CD4-positive, alpha-beta T cell treated with Interleukin-2 at 100 ng/mL for 4 hours (primary cell): ENCODE results near the gene YRDC.

ENCODE experiments used
- DNase-seq: peaks from one replicate; pipeline ENCODE4 v3.0.0-alpha.2; 2020; ENCODE audit warnings: low spot score

Gene YRDC, protein sequence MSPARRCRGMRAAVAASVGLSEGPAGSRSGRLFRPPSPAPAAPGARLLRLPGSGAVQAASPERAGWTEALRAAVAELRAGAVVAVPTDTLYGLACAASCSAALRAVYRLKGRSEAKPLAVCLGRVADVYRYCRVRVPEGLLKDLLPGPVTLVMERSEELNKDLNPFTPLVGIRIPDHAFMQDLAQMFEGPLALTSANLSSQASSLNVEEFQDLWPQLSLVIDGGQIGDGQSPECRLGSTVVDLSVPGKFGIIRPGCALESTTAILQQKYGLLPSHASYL

DNA sequence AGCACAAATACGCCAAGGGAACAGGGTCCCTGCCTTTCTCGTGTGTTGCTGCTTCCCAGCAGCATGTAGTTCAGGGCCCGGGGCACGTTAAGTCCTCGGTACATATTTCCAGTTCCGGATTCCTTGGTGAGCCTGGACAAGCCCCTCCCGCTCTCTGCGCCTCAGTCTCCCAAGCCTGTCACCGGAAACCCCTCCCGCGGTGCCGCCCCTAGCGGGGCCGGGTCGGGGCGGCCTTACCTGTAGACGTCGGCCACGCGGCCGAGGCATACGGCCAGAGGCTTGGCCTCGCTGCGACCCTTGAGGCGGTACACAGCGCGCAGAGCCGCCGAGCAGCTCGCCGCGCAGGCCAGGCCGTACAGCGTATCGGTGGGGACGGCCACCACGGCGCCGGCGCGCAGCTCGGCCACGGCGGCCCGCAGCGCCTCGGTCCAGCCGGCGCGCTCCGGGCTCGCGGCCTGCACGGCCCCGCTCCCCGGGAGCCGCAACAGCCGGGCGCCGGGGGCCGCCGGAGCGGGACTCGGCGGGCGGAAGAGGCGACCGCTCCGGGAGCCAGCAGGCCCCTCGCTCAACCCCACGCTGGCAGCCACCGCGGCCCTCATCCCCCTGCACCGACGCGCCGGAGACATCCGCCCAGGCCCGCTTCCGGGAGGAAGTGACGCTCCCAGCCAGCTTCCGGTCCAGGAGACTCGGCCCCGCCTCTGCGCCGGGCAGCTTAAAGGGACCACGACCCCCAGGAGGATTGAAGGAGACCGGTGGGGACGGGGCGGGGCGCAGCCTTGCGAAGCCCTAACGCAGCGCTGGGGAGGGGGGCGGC, at the start of gene YRDC, which contains the start of gene C1orf122:
Gene YRDC, minus strand, starts transcription at position 654 of the 814 bp plus-strand sequence. Its CDS starts 28 bp downstream, at position 626.
Gene C1orf122, plus strand, starts transcription at position 236 of the 814 bp plus-strand sequence. CDS start 615 bp downstream, outside the sequence.
- DNase-seq = peak; percentile 92

DNA sequence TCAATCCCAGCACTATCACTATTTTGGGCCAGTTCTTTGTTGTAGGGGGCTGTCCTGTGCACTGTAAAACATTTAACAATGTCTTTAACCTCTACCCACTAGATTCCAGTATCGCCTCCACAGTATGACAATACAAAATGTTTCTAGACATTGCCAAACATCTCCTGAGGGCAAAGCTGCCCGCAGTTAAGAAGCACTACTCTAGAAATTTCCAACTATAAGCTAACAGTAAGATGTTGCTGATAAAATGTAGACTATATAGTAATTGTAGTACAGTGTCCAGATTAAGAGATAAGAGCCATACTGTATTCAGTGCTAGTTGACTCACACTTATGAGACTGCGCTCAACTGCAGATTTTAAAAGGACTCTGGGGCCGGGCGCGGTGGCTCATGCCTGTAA, 46.4 kb upstream of the YRDC start:
- no peak for DNase-seq

DNA sequence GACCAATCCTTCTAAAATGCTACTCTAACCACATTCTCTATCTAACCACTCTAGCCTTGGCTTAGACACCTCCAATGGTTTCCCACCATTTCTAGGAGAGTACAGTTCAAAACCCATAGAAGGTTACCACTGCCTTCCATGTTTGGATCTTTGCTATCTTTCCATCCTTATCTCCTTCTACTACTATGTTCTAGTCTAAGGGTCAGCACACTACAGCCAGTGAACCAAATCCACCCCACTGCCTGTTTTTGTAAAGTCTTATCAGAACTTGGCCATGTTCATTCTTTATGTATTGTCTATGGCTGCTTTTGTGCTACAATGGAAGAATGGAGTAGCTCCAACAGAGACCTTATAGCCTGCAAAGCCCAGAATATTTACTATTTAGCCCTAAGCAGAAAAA, 45.1 kb upstream of the YRDC start:
- no peak for DNase-seq

DNA sequence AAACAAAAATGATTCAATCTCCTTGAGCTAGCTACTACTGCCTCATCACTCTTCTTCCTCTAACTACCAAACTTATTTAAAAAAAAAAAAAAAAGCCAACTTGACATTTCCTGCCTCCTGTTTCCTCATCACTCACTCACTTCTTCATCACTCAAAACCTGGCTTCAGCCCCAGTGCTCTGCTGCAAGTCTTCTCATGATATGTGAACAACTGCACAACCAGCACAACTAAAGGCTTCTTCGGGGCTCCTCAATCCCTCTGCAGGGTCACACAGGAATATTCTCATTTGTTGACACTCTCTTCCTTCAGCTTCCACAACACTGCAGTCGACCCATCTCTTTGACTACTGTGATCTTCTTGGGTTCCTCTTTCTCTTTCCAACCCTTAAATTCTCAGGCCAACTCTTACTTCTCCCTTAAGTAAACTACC, 43.8 kb upstream of the YRDC start:
- no peak for DNase-seq

DNA sequence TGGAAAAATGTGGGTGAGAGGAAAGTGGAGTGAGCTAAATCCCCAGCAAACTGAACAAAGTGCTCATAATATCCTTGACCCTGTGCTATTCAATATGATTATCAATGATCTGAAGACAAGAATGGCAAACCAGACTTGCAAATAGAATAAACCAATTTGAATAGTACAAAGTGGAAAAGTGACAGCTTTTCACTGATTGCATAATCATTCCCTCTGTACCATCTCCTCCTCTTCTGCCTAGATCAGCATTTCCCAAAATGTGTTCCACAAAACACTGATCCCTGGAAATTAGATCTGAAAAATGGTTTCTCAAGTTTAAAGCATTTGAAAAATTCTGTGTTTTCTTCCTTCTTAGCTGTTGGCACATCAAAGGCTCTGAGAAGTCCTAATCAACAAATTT, 43.3 kb upstream of the YRDC start:
- DNase-seq = no peak

DNA sequence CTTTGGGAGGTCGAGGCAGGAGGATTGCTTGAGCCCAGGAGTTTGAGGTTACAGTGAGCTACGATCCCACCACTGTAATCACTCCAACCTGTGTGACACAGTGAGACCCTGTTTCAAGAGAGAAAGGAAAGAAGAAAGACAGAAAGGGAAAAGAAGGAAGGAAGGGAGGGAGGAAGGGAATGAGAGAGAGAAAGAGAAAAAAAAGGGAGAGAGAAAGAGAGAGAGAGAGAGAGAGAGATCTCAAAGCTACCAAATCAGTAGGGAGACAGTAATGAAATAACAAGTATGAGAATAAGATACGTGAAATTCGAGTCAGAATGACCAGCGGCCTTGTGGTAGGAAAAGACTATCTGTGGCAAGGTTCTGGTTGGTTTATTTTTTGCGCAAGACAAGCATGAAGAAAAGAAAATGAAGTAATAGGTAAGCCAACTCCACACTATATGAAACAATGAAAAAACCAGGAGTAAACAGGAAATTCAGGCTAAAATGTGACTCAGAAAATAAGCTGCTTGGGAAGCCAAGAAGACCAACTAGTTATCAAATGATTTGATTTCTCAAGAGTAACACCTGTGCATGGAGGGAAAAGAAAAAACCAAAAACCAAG, 42.4 kb upstream of the YRDC start:
- DNase-seq = no peak

DNA sequence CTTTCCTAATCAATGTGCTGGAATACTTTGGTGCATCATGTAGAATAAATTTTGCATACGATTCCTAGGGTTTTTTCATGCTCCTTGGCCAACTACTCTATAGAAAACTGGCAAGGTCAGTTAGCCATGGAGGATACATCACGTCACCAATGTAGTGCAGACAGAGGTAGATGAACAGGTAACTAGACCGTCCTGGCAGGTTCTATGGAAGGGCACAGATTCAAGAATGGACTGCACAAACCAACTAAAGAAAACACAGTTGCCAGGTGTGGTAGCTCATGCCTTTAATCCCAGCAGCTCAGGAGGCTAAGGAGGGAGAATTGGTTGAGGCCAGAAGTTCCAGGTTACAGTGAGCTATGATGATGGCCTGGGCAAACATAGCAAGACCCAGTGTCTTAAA, 41.5 kb upstream of the YRDC start:
- no peak for DNase-seq

DNA sequence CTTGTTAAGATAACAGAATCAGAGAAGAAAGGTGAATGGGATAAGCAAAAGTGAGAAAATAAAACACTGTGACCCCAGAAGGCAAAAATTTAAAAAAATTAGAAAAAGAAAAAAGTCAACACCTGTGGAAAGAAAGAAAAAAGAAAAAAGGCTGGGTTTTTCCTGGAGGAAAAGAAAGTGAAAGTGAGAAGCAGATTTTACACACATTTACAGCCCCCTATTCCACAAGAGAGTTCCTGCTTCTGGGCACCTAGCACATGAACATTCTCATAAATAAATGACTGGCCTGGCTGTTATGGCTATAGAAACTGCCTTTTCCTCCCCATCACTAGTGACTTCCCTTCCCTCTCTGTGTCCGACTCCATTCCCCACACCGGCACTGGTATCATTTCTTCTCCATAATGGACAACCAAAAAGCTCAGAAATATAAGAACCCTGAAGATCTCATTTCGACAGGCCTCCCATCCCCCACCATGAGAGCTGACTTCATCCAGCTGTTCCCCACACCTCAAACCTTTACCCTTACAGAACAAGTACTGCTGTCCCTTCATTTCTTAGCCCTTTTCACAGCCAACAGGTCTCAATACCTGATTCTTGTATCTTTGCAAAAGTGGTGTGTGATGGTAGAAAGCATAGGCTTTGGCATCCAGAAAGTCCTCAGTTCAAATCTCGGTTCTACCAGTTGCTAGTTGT, 38.8 kb upstream of the YRDC start:
- no peak for DNase-seq

DNA sequence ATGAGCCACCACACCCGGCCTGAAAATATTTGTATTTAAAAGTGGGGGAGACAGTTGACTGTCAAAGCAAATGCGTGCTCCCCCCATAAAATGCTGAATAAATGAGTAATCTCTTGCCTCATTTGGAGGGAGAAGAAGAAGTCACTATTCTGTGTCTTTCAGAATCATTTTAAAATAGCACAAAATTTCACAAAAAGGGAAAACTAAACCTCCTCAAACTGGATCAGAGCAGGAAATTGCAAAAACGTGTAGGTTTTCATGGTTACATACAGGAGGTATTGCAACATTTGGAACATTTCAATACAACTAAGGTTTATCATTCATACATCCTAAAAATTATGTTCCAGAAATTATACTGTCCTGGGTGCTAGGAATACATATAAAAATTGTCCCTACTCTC, 37.8 kb upstream of the YRDC start:
- DNase-seq = no peak

DNA sequence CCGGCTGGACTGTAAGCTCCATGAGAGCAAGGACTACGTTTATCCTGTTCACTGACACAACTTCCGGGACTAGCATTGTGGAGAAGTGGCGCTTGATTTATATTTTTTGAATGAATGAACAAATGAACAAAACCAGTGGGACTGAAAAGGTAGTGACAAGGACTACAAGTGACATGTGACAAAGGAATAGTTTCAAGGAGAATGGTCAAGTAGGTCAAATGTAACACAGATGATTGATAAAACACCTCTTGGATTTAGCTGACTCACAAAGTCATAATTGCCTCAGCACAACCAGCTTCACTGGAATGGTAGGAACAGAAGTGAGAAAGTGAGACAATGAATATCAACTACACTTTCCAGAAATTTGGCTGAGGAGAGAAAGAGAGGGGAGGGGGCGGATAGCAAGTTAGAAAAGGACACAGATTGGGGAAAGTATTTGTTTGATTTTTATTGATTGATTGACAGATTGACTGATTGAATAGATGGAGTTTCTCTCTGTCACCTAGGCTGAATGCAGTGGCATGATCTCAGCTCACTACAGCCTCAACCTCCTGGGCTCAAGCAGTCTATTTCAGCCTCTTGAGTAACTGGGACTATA, 37.1 kb upstream of the YRDC start:
- no peak for DNase-seq

DNA sequence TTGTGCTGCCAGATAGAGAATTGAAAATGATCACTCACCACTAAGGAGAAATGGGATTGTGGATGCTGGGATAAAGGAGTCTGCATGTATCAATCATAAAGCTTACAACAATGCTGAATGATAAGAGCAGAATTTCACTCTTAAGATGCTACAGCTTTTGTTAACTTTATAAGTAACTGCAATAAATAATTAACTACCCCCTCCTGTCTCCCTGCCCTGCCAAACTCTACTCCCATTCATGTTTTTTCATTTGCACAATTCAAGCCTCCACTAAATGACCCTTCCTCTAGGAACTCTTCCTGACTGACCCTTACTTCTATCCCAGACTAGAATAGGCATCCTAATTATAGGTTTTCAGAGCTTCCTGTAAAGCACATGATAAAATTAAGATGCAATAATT, 36.5 kb upstream of the YRDC start:
- no peak for DNase-seq

DNA sequence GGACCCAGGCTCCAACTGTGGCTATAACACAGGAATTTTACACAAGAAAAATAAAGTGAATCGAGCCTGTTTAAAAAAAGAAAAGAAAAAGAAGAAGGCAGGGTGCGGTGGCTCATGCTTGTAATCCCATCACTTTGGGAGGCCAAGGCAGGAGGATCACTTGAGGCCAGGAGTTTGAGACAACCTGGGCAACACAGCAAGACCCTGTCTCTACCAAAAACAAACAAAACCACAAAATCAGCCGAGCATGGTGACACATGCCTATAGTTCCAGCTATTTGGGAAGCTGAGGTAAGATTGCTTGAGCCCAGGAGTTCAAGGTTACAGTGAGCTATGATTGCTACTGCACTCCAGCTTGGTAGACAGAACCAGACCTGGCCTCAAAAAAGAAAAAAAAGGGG, 33.6 kb upstream of the YRDC start:
- no peak for DNase-seq

DNA sequence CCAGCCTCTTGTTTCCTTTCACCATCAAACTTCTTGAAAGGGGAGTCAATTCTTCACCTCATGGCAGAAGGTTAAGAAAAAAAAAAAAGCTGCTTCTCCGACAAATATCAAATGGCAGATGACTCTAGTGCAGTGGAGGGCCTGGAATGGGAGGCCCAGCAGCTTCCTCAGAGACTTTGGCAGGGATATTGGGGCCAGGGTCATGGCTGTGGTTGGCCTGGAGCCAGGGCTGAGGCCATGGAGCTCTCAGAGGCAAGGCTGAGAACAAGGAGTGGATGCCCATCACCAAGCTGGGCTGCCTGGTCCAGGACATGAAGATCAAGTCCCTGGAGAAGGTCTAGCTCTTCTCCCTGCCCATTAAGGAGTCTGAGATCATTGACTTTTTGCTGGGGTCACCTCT, 32.7 kb upstream of the YRDC start:
- DNase-seq = no peak

DNA sequence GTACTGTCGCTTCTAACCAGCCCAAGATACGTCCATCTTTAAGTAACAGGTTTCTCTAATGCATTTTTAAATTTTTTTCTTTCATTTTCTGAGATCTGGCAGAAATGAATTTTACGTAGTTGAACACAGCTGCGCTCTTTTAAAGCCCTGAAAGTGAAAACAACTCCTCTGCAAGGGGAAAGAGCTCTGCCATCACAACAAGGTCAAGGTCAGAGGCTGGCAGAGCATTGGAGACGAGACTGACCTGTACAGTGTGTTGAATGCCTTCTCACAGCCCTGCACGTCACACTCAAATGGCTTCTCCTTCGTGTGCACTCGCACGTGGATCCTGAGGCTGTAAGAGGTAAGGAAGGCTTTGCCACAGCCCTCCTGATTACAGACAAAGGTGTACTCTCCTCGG, 31.7 kb upstream of the YRDC start:
- DNase-seq = no peak

DNA sequence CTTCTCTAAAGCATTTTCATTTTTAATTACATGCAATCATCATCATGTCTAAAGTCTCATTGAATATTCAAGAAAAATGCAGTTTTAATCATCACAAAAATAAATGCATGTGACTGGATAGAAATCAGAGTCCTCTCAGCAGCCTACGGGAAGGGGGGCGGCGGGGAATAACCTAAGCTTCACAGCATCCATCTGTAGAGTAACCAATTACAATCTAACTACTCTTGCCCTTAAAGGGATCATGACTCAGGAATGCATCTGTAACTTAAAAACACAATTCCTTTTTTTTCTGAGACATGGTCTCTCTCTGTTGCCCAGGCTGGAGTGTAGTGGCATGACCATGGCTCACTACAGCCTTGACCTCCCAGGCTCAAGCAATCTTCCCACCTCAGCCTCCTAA, 28.8 kb upstream of the YRDC start:
- DNase-seq = no peak

DNA sequence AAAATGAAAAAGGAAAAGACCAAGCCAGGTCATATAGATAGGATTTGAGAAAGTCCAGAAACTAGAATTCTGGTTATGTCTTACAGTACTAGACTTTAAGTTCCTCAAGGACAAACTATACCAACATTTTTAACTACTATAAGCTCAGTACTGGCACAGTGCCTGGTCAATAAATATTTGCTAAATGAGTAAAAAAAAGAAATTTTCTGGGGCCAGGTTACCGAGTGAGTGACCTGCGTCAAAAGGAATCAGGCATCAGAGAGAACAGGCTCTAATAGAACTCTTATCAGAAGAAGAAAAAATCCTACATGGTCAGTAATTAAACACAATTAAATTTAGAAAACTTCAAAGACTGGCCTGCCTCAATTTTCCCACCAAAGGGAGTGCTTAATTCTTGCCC, 23.8 kb upstream of the YRDC start:
- no peak for DNase-seq

DNA sequence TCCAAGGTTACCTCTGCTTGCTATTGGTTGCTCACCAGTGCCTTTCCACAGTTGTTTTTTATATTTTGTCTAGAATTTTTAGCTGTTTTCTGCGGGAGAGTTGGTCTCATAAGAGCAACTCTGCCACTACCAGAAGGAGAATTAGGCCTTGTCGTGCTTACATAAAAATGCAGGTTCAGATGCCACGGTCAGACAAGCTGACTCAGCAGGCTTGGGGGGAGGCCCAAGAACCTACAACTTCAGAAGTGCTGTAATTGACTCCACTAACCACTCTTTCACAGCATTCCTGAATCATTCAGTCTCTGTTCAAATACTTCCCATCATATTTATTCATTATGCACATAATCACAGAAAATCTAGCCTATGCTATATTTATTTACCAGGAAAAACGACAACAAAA, 23.1 kb upstream of the YRDC start:
- no peak for DNase-seq

DNA sequence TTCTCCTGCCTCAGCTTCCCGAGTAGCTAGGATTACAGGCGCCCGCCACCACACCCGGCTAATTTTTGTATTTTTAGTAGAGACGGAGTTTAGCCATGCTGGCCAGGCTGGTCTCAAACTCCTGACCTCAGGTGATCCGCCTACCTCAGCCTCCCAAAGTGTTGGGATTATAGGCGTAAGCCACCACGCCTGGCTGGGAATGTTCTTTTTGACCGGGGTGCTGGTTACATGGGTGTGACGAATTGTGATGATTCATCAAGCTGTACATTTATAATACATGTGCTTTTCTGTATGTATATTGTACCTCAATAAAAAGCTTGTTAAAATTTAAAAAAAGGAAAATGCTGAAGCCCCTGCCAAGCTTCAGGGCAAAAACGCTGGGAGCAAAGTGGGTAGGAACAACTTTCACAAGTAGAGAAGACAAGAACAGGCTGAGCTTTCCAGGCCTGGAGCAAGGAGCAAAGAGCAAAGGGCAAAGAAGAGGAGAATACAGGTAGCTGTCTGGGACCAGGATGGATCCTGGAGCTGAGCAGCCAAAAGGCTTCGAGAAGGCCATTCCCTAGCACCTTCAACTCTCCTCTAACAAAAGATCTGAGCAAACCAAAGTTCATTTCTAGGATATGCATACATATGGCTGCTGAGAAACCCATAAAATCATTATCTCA, 20.5 kb upstream of the YRDC start:
- DNase-seq = no peak

DNA sequence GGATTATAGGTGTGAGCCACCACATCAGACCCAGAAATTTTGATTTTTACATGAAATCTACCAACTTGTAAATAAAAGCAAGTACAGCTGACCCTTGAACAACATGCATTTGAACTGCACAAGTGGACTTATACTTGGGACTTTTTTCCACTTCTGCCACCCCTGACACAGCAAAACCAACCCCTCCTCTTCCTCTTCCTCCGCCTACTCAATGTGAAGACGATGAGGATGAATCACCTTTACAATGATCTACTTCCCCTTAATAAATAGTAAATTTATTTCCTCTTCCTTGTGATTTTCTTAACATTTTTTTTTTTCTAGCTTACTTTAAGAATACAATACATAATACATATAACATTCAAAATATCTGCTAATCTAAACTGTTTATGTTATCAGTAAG, 17.5 kb upstream of the YRDC start:
- DNase-seq = no peak

DNA sequence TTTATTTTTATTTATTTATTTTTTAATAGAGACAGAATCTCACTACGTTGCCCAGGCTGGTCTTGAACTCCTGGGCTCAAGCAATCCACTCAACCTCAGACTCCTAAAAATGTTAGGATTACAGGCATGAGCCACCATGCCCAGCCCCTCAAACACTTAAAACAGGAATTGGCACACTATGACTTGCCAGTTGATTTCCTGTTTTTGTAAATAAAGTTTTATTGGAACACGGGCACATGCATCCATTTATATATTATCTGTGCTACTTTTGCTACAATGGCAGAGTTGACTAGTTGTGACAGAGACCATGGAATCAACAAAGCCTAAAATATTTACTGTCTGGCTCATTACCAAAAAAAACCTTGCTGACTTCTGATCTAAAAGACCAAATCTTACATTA, 16.0 kb upstream of the YRDC start:
- DNase-seq = no peak
